Measurements from ENCODE around the gene NID2. TPM values are rescaled to one million over a fixed set of nuclear protein-coding genes. Genes with fewer than 3 reads are reported as not detected.

The NID2 gene
- total RNA-seq, 4 donors from 2014 or later, result 8.2 to 75.5 (median 17.6) TPM

DNA sequence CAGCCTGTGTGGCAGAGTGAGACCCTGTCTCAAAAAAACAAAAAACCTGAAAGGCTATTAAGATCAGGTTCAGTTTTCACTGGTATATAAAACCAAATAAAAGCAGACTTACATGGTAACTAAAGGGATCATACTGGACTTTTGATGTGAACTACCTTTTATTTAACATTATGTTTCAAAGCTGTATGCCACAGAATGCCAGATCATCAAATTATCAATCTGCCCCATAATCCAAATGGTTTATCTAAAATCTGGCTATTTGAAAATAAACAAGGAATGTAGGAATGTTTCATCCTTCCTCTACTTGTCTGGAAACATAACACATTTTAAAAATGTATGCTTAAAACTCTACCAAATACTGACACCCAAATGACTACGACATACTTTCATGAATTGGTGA lies 14.2 kb downstream of the NID2 start:
- TF ChIP-seq, protein P1, sequence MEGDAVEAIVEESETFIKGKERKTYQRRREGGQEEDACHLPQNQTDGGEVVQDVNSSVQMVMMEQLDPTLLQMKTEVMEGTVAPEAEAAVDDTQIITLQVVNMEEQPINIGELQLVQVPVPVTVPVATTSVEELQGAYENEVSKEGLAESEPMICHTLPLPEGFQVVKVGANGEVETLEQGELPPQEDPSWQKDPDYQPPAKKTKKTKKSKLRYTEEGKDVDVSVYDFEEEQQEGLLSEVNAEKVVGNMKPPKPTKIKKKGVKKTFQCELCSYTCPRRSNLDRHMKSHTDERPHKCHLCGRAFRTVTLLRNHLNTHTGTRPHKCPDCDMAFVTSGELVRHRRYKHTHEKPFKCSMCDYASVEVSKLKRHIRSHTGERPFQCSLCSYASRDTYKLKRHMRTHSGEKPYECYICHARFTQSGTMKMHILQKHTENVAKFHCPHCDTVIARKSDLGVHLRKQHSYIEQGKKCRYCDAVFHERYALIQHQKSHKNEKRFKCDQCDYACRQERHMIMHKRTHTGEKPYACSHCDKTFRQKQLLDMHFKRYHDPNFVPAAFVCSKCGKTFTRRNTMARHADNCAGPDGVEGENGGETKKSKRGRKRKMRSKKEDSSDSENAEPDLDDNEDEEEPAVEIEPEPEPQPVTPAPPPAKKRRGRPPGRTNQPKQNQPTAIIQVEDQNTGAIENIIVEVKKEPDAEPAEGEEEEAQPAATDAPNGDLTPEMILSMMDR (IDR thresholded peaks at IDR 0.05; ENCODE audit: low read depth), result no peak

DNA sequence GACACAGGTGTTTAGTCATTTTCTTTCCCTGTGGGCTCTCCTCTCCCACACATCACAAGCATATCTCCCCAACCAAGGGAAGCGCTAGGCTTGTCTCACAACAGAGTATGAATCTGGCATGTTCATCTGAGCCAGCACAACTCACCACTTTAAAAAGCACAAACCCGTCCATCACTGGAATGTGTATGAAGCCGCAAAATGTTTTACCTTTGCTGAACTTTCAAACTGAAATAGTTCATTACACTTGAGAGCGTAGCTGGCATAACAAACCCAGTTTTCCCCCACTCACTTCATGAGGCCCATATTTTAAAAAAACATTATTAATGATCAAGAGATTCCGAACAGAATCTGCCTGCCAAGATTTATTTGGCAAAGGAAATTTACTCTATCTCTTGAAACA lies 15.8 kb downstream of the NID2 start:
- TF ChIP-seq, protein P1 (IDR thresholded peaks at IDR 0.05; ENCODE audit: low read depth), result no peak

DNA sequence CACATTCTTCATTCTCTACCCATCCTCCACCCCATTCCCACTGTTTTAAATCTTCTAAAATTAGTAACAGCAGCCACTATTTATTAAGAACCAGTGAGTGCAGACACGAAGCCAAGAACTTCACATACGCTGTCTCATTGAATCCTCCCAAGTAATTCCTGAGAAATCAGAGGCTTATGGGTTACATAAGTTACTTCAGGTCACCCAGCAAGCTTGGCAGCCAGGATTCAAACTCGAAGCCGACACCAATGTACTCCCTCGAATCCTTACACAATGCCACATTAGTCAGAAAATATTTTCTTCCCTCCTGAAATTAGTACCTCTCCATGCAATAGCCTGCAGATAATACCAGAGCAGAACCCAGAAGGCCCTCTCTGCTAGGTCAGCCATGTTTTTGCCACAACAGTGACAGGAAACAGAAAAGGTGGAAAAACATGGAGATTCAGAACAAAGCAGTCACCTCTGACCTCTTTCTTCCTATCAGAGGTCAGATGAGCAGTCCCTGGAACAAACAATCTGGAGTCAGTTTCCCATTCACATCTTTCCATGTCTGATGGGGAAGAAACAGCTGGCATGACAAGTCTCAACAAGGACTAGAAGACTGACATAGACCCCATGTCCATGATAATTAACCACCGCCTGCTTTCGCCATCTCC lies 16.4 kb downstream of the NID2 start:
- TF ChIP-seq, protein P1 (IDR thresholded peaks at IDR 0.05; ENCODE audit: low read depth), result no peak

DNA sequence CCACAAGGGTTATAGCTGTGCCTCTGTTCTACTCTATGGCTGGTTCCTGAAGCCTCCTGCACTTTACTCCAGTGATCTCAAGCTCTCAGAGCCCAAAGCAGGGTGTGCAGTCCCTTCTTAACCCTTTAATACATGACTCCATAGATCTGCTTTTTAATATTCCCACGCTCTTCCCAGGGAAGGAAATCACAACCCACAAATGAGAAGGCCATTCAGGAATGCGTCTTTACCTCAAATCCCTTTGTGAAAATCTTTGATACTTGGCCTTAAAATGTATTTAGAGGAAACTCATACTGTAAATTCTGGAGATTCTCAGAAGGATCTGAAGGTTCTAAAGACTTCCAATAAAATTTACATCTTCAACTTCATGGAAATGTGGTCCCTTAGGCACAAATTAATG lies 17.0 kb downstream of the NID2 start:
- TF ChIP-seq, protein P1 (IDR thresholded peaks at IDR 0.05; ENCODE audit: low read depth), result no peak

DNA sequence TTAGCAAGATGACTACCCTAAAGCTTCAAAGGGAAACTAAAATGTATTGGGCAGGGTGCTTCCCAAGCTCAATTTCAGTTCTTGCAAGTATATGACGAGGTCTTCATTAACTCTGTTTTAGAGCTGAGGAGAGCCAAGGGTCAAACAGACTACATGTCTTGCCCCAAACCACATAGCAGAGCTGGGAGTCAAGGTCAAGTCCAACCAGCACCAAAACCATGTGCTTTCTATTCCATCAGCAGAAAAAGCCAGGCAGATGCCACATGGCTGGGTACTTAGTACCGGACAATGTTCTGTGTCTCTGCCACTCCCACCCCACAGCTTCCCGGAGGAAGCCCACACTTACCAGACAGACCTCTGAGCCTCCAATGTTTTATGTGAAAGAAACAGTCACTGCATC lies 17.6 kb downstream of the NID2 start:
- TF ChIP-seq, protein P1 (IDR thresholded peaks at IDR 0.05; ENCODE audit: low read depth), result no peak

DNA sequence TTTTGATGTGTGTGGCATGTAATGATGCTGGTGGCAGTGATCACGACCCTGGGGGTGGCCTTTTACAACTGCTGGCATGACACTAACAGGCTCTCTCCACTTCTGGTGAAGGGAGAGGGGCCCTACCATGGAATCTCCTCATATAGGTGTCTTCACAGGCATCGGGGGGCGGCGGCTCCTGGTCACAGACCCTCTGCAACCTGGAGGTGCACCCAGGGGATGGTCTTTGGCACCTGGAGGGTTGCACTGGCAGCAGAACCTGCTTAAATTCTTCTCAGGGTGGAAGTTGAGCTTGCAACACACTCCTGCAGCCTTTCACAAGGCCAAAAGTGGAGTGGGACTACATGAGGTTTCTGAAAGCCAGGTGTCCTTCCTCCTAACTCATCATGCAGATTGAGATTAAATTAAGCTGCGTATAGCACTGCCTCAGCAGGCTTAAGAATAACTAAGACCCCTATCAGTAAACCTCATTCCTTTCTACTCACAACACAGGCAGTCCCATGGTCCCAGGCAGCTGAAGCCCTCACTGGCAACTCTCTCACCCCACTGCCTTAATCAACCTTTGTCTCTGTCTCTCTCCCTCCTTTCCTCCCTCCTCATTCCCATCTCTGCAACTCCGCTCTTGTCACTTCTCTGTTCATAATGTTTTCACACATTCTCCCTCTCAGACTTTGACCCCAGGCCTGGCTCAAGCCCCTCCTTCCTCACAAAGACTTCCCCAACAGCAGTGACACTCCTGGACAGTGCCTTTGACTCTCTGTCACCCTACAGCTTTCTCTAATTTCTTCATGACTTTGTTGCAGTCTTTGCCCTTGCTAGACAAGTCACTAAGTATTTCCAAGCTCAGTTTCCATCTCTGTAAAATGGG lies 18.9 kb downstream of the NID2 start:
- TF ChIP-seq, protein P1 (IDR thresholded peaks at IDR 0.05; ENCODE audit: low read depth), result no peak

DNA sequence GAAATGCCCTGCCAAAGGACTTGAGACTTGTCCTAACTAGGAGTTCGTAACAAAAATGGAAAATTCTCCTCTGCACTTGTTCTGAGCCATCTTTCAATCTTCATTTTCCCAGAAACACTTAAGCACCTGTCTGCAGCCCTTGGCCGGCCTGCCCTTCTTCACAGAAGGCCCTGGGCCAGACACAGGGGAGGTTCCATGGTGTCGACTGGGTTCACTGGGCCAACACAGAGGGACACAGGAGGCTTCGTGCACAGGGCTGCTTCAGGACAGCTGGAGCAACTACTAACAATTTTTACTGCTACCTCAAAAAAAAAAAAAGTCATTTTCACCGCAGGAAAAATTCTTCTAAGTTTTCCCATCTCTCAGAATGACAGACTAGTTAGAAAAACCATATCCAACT lies 19.6 kb downstream of the NID2 start:
- TF ChIP-seq, protein P1 (IDR thresholded peaks at IDR 0.05; ENCODE audit: low read depth), result no peak

All from subcutaneous adipose tissue (tissue), 4 donors.